Measurements from ENCODE around the gene DAAM2.

Gene DAAM2

DNA sequence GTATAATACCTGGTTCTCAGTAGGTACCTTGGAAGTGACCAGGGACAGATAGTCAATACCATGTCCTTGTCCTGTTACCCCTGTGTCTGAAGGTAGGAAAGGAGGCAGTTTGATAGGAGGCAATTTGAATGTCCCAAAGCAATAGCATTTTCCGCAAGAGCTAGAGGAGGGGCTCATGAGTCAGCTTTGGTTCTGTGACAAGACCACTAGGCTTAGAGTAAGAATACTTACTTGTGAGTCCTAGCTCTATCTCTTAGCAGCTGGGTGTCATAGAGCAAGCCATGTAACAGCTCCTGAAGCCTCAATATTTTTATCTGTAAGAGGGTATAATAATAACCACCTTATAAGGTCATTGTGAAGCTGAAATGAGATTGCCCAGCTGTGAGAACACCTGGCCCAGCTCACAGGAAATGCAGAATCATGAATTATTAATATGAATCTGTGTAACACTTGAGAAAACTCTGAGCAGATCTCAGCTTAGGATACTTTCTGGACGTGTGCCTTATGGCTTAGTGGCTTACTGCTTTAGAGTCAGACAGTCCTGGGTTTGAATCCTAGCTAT, 58.6 kb downstream of the DAAM2 start:
- no peak for DNase-seq (ENCODE audit: low read depth, low spot score)
- no peak overlapping the region for H3K4me3 ChIP-seq (ENCODE audit: low read depth, low read length)
- TF ChIP-seq, protein P1, sequence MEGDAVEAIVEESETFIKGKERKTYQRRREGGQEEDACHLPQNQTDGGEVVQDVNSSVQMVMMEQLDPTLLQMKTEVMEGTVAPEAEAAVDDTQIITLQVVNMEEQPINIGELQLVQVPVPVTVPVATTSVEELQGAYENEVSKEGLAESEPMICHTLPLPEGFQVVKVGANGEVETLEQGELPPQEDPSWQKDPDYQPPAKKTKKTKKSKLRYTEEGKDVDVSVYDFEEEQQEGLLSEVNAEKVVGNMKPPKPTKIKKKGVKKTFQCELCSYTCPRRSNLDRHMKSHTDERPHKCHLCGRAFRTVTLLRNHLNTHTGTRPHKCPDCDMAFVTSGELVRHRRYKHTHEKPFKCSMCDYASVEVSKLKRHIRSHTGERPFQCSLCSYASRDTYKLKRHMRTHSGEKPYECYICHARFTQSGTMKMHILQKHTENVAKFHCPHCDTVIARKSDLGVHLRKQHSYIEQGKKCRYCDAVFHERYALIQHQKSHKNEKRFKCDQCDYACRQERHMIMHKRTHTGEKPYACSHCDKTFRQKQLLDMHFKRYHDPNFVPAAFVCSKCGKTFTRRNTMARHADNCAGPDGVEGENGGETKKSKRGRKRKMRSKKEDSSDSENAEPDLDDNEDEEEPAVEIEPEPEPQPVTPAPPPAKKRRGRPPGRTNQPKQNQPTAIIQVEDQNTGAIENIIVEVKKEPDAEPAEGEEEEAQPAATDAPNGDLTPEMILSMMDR (IDR thresholded peaks at IDR 0.05; ENCODE audit: low read depth, low read length): no peak
- in situ Hi-C loops (cut with HindIII; ENCODE audit: low sequenced_read_pairs): no loop called here

DNA sequence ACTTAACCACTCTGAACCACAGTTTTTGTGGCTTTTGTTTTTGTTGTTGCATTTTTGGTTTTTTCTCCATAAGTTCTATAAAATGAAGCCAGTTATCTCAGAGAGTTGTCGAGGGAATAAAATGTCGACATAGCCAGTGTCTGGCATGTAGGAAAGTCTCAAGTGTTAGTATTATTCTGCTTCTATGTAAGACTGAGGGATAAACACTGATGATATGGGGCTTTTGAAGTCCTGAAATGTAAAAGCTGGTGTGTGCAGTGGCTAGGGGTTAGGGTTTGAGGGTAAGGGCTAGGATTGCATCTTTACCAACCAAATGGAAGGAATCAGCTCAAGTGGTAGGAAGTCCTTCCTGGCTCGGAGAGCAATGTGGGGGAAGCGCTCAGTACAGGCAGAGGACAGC, 59.2 kb downstream of the DAAM2 start:
- DNase-seq (ENCODE audit: low read depth, low spot score): no peak
- in situ Hi-C loops (cut with HindIII; ENCODE audit: low sequenced_read_pairs): no loop called here
- H3K4me3 ChIP-seq (ENCODE audit: low read depth, low read length): no peak overlapping the region
- TF ChIP-seq, protein P1 (IDR thresholded peaks at IDR 0.05; ENCODE audit: low read depth, low read length): no peak

DNA sequence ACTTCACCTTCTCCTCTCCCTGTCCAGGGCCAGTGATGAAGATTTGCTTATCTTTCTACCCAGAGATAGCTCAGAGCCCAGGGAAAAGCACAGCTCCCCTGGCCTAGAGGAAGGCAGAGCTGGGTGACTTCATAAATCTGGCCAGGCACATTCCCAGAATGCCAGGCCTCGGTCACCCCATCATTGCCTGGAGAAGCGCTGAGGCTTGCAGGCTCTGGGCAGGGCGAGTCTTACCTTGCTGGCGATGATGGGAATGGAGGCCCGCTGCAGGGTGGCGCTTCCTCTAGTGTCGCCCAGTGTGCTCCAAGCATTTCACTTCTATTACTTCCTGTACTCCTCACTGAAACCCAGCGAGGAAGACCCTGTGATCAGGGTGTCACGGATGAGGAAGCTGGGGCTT, 60.1 kb downstream of the DAAM2 start:
- no peak overlapping the region for H3K4me3 ChIP-seq (ENCODE audit: low read depth, low read length)
- in situ Hi-C loops (cut with HindIII; ENCODE audit: low sequenced_read_pairs): no loop called here
- TF ChIP-seq, protein P1 (IDR thresholded peaks at IDR 0.05; ENCODE audit: low read depth, low read length): no peak
- DNase-seq (ENCODE audit: low read depth, low spot score): no peak

DNA sequence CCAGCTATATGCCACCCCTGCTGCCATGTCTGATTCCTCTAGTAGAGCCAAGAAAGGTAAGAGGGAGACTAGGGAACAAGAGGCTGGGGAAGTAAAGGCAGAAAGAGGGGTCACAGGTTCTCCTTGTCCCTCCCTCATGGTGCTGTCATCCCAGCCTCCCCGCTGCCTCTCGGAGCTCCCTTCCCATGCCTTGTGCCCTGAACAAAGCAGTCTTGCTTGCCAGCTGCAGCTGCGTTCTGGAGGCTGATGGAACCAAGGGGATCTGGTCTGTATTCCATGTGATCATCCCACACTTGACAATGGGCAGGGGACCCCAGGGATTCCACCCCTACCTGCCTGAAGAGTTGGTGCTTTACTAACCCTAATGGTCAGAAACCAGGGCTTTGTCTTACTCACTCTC, 61.4 kb downstream of the DAAM2 start:
- no peak overlapping the region for H3K4me3 ChIP-seq (ENCODE audit: low read depth, low read length)
- TF ChIP-seq, protein P1 (IDR thresholded peaks at IDR 0.05; ENCODE audit: low read depth, low read length): no peak
- in situ Hi-C loops (cut with HindIII; ENCODE audit: low sequenced_read_pairs): no loop called here
- no peak for DNase-seq (ENCODE audit: low read depth, low spot score)

DNA sequence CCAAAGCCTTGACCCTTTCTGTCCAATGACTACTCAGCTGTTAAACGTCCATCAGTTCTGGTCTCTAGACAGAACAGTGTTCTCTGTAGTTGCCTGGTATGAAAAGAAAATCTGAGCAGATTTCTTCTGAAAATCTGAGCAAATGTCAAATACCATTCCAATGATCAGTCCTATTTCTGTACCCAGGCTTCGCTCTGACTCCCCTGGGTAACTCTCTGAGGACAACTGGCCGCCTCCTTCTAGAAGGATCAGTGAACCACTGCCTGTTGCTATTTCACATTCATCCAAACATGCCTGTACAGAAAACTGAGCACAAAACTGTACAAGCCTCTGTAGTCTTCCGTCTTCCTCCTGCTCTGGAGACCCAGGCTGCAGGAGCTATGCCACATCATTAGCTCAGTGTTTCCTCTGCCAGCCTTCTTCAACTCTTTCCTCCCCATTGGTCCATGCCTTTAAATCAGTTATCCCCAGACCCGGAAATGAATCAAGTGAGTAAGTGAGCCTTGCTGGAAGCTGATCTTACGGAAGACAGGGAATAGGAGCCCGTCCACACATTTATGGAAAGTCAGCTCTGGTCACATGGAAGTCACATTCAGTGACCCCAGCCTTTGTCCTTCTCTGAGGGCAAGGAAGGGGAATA, 63.3 kb downstream of the DAAM2 start:
- peak; percentile 23 for DNase-seq (ENCODE audit: low read depth, low spot score)
- TF ChIP-seq, protein P1 (IDR thresholded peaks at IDR 0.05; ENCODE audit: low read depth, low read length): no peak
- H3K4me3 ChIP-seq (ENCODE audit: low read depth, low read length): no peak overlapping the region
- in situ Hi-C loops (cut with HindIII; ENCODE audit: low sequenced_read_pairs): no loop called here

DNA sequence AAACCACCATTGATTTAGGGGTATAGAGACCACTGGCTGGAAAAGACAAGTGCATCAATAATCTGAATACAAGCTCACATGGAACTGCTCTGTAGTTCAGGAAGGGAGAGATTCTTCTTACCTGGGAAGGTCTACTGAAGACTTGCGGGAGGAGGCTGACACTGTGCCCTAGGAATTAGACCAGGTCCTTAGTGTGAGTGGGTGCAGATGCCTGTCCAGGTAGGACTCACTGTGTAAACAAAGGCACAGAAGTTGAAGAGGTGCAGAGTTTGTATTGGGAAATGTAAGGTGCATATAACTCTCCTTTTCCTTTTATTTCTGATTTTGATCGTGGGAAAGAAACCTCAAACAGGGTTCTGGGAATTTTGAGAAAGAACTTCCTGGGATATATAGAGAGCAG, 66.8 kb downstream of the DAAM2 start:
- in situ Hi-C loops (cut with HindIII; ENCODE audit: low sequenced_read_pairs): no loop called here
- TF ChIP-seq, protein P1 (IDR thresholded peaks at IDR 0.05; ENCODE audit: low read depth, low read length): no peak
- no peak overlapping the region for H3K4me3 ChIP-seq (ENCODE audit: low read depth, low read length)
- no peak for DNase-seq (ENCODE audit: low read depth, low spot score)
